ENCODE measurements around the gene SPTLC2. TPM values are rescaled to one million over a fixed set of nuclear protein-coding genes. Genes with fewer than 3 reads are reported as not detected.

SPTLC2 gene
- total and polyA plus RNA-seq, 2 of the 13 experiments (the other 11 are each of a cell fraction or from before 2014, with no cell fraction given) = 17.4 to 17.5 TPM

GRCh38 chr14:77659831-77660230 is 43.4 kb upstream of the SPTLC2 start:
- H2AFZ ChIP-seq (ENCODE audit: low read length) = no peak overlapping the region
- BruUV-seq (replicated peaks) = no TSS peak
- H3K27me3 ChIP-seq (ENCODE audit: control insufficient read depth in 1 of 2, insufficient read depth in 2 of 2, low read length in 2 of 2) = no peaks in the 10 kb centered on the region; a peak in 1 of 5 replicates
- FAIRE-seq = no peak
- no peak for TF ChIP-seq KDM1A (CRISPR knock-in tag; IDR thresholded peaks at IDR 0.05)
- no peak for TF ChIP-seq BRF2 (CRISPR knock-in tag; IDR thresholded peaks at IDR 0.05)
- TF ChIP-seq BHLHE40 (IDR thresholded peaks at IDR 0.05; ENCODE audit: low read length) = no peak
- TF ChIP-seq ZNF777 (CRISPR knock-in tag; IDR thresholded peaks at IDR 0.05) = no peak
- TF ChIP-seq ZFP91 (CRISPR knock-in tag; IDR thresholded peaks at IDR 0.05; ENCODE audit: borderline replicate concordance) = no peak
- TF ChIP-seq FLYWCH1 (CRISPR knock-in tag; IDR thresholded peaks at IDR 0.05) = no peak
- TF ChIP-seq ZNF816 (CRISPR knock-in tag; IDR thresholded peaks at IDR 0.05; ENCODE audit: borderline replicate concordance) = no peak
- TF ChIP-seq ARHGAP35 (CRISPR knock-in tag; IDR thresholded peaks at IDR 0.05; ENCODE audit: borderline replicate concordance) = no peak
- TF ChIP-seq AHR (CRISPR knock-in tag; IDR thresholded peaks at IDR 0.05) = no peak
- TF ChIP-seq SALL2 (CRISPR knock-in tag; IDR thresholded peaks at IDR 0.05) = no peak
- no peak for TF ChIP-seq ZFP62 (CRISPR knock-in tag; IDR thresholded peaks at IDR 0.05)
- no peak for TF ChIP-seq ZBTB10 (CRISPR knock-in tag; IDR thresholded peaks at IDR 0.05; ENCODE audit: borderline replicate concordance)
- no peak for TF ChIP-seq ZNF558 (CRISPR knock-in tag; IDR thresholded peaks at IDR 0.05; ENCODE audit: borderline replicate concordance)
- no peak for TF ChIP-seq TSC22D2 (CRISPR knock-in tag; IDR thresholded peaks at IDR 0.05; ENCODE audit: borderline replicate concordance)
- in situ Hi-C loops (cut with HindIII; ENCODE audit: extremely low pct_ligation_motif_present, low pct_unique_long_range_greater_than_20kb) (loop anchor here (5.0 kb wide), 2 partner anchors 47 to 157 kb away; partner anchors contain the start of genes ALKBH1 and SLIRP), intact Hi-C loops (cut with micrococcal nuclease; ENCODE audit: unreplicated experiment) (no loop called here)
- H3K4me2 ChIP-seq (ENCODE audit: low read depth, low read length) = no peak overlapping the region
- H3K79me2 ChIP-seq (ENCODE audit: insufficient read depth, low read length) = no peaks in the 10 kb centered on the region
- ATAC-seq = no peak
- no peak for DNase-seq (ENCODE audit: low spot score)
- H3K27ac ChIP-seq (ENCODE audit: extremely low read length, insufficient read depth, low read length) = no peak overlapping the region
- no peaks in the 10 kb centered on the region for H3K36me3 ChIP-seq (replicated peaks in 1 of 2; ENCODE audit: control insufficient read depth in 1 of 2, insufficient read depth in 2 of 2, low read length in 2 of 2)
- 0% methylated on average over 2 of the region's 2 CpGs for WGBS (ENCODE audit: low lambda C conversion rate)
- H4K20me1 ChIP-seq (ENCODE audit: insufficient read depth, low read length) = no peaks in the 10 kb centered on the region
- no peak overlapping the region for H3K4me3 ChIP-seq (replicated peaks in 1 of 3; ENCODE audit: insufficient read depth in 1 of 3, low read depth in 2 of 3, low read length in 3 of 3)
- H3K9ac ChIP-seq (ENCODE audit: insufficient read depth, low read depth, low read length) = no peak overlapping the region
- H3K4me1 ChIP-seq (ENCODE audit: insufficient read depth, low read length) = peaks cover 17% of the 10 kb centered on the region
- CTCF ChIA-PET (ENCODE audit: low intra/inter-chr PET ratio, low total read pairs) = no interaction called here
- POLR2A ChIA-PET = no interaction called here
- H3K9me3 ChIP-seq (ENCODE audit: low read length) = no peaks in the 10 kb centered on the region
